NCI-H2171 treated with DMSO at 0.1 percent for 48 hours (cell line): Measurements from ENCODE around the gene FOSL2.

Source experiments
- DNase-seq: peaks from one replicate; lab custom pipeline; 2025; lab: John Stamatoyannopoulos, UW

The FOSL2 gene

DNA sequence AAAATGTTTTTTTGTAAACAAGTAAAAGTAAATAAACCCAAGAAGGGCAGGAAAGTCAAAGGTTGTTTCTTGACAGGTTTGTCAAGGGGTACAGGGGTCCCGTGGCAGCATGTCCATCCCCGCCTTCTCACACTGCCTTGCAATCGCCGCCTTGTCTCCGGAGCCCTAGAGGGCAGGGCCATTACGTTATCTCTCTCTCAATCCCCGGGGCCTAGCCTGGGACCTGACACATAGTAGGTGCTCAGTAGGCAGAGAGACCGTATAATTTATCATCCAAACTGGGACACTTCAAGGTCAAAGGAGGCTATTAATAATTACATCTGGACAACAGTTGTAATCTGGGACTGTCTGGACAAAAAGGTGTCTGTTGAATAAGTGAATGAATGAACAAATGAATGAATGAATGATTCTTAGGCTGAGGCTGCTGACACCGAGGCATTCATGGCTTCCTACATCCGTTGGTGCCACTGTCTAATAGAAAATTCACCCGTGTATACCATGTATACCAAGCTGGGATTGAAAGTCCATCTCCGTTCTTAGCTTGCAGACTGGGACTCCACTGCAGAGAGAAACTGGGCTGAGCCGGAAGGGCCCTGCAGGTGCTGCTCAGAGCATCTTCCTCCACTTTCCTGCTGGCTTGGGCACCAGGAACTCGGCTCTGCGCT is 58.4 kb downstream of the FOSL2 start:
- DNase-seq = no peak

DNA sequence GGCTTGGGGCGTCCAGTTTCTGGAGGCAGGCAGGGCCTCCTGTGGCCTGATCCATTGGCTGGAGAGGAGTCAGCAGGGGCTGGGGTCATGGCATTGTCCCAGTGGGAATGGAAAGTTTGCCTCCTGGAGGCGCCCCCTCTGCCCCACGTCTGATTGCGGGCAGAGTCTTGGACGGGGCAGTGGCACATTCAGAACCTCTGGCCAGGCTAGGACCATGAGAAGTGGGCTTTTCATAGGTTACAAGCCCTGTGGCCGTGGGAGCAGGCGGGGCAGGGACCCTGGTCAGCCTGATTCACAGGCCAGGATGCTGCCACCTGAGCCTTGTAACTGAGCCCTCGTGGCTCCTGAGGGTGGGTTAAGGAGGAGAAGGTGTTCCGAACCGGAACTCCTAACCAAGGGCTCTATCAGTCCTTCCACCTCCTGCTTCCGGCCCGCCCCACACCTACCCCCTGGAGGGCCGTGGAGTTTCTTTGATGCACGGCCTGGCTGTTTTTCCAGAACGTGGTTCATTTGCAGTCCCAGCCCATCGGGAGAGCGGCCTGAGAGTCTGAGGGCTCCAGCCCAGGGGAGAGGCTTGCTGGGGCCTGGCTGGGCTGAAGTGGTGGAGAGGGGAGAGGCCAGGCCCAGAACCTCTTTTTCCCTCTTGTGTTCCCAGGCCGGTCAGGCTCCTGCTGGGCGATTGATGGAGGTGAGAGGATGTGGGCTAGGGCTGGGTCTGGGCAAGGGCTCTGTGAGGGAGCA is 59.3 kb downstream of the FOSL2 start:
- DNase-seq = no peak

DNA sequence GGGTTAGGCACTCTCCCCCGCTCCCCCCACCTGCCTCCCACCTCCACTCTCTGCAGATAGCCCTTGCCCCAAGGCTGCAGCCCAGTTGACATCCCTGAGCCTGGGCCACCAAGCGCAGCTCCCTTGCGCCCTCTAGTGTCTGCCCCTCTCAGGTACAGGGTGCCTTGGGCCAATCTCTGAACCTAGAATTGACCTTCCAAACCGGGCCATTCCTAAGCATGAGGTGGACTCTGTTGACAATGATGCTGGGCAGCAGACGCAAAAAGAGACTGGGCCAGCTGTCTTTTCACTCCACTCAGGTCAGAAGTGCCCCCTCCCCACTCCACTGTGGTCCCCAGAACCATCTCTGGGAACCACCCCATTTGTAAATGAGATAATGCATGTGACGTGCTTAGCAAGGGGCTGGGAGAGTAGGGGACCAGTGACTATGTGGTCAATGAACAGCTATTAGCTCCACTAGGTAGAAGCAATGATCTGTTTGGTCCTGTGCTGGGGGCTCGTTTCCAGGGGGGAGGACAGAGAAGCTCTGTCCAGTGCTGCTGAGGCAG is 60.0 kb downstream of the FOSL2 start:
- peak; percentile 16 for DNase-seq

DNA sequence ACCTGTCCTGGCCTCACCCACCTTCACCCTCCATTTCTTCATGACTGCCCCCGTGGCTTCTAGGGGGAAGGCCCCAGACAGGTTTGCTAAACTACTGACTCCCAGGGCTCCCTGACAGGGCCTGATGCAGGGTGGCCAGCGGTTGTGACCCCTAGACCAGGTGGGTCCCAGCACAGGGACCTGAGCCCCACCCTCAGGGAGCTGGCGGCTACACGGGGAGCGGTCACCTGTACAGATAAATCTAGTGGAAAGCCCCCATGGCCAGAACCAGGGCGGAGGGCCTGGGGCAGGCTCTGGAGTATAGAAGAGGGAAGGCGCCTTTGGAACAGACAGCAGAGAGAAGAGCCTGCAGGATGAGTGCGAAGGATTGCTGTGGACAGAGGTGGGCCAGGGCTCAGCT is 60.7 kb downstream of the FOSL2 start:
- no peak for DNase-seq

DNA sequence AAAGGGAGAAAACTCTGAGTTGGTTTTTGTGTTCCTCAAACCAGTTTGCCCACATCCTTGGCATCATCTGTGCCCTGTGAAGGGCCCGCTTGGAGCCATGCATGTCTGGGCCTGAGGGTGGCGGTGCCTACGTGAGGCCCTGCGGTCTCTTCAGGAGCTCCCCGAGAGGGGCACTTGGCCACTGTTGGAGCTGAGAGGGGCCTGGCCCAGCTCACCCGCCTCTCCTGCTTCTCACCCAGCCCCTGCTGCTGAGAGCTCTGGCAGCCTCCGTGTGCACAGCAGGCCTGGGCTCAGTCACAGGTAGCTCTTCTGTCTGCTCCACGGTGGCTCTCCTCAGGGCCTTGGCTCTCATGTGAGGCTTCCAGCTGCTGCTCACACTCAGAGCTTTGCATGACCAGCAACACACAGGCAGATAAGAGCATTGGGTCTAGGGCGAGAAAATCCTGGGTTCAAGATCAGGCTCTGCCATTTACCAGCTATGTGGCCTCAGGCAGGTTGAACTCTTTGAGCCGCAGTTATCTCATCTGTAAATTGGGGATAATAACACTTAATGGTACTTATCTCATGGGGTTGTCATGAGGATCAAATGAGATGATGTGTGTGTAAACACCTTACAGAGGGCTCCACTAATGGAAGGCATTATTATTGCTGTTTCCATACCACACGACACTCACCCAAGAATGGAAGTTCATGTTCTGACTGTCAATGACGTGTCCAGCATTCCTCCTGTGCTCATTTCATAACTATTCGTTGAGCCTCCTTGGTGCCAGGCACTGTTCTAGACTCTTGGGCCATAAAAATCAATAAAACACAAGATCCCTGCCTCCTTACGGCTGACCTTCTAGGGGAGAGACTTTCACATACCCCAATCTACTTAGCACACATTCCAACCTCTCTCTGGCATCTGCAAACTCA is 61.6 kb downstream of the FOSL2 start:
- DNase-seq = no peak

DNA sequence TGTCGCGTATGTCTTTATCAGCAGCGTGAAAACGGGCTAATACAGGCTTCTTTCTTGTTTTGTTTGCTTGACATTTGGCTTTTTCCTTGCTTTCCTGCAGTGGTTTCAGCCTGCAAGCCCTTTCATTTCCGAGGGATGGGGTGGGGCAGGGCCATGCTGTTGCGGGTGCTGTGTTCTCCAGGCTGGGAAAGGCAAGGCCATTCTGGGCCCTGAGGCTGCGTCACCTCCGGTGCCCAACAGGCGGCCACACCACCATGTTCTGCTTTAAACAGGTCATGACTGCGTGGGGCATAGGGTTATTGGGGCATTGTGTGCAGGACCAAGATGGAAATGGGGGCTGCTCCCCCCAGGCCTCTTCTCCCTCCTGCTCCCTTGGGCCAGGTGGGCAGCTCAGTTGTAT is 64.6 kb downstream of the FOSL2 start:
- no peak for DNase-seq

DNA sequence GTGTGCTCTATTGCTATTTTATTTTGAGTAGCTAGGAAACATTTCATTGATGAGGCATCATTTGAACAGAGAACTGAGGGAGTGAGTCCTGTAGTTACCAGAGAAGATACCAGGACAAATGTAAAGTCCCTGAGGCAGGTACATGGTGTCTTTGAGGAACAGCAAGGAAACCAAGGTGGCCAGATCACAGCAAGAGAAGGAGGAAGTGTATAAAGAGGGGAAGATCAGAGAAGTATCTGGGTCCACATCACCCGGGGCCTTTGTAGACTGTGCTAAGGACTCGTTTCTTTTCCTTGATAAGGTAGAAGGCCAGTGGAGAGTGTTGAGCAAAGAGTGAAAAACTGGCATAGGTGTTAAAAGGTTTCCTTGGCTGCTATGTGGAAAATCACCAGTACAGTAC is 68.4 kb downstream of the FOSL2 start:
- DNase-seq = no peak

DNA sequence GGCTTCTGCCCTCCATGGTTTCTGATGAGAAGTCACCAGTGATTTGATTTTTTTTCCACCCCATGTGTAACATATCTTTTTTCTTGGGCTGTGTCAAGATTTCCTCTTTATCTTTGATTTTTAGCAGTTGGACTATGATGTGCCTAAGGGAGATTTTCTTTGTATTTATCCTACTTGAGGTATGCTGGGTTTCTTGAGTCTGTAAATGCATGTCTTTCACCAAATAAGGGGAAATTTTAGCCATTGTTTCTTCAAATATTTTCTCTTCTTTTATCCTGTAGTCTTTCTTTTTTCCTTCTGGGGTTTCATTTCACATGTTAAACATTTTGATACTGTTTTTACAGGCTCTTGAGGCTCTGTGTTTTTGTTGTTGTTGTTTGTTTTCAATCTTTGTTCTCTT is 69.5 kb downstream of the FOSL2 start:
- DNase-seq = no peak

DNA sequence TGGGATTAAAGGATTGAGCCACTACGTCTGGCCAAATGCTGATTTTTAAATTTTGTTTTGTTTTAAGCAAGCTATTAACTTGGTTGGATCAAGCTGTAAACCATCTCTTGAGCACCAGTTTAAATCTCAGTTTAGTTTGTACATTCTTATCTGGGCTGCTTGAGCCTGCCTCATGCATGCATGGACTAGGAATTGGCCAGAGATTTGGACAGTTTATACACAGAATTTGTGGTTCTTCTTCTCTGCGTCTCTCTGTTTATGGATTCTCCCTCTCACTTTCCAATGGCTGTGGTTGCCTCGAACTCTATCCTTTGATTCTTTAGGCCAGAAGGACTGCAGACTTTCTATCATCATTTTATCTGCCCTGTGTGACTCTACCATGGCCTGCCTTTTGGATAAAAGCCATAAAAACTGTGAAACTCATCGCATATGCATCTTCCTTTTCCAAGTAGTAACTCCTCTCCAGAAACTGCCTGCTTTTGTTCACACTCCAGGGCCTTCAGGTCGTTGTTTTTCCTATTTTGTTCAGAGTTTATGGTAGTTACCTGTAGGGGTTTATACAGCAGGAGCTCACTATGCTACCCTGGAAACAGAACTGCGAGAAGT is 70.7 kb downstream of the FOSL2 start:
- DNase-seq = no peak

DNA sequence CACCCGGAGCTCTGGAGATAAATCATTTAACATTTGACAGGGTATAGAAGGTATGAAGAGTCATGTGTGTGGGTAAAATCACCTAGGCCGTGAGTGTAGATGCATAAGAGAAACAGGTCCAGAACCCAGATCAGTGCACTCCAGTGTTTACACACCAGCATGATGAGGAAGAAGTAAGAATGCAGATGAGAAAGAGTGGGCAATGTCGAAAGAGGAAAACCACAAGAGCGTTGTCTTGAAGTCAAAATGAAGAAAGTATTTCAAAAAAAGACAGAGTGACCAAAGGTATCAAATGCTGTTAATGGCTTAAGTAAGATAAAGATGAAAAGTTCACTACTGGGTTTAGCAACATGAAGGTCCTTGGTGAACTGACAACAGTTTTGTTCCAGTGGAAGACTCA is 71.2 kb downstream of the FOSL2 start:
- DNase-seq = no peak

DNA sequence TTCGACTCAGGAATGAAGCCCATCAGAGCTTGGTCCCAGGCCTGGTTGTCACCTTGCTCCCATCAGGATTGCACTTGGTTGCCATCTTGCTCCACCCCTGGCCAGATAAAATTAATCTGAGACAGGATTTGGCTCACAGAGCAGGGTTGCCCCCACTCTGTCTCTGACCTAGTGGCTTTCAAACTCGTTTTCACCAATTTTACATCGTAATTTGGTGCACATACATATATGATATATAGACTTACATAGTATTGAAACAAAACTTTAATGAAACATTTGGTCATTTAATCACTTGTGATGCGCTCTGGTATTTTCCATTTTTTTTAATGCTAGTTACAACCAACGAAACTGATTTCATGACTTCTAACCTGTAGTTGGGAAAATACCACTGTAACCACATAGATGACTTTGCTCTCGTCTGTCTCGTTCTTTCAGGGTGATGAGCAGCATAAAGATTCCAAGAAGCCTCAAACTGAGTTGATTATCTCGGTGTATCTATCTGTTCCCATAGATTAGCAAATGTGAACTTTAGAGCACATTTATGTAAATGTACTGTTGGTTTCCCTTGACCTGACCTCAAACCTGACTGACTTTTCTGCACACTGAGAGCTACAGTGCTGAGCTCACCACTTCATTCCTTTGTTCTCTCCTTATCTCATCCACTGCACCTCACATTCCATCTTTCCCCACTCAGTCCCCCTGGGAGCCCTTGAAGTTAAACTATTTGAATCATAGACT is 72.7 kb downstream of the FOSL2 start:
- no peak for DNase-seq
